HG03565 (cell line): Measurements from ENCODE around the gene SRP19.
"Not testable (repeated sequence)": the region's sequence is repeated elsewhere in the genome, so short reads cannot be mapped to it uniquely, and the experiment has no call there.

Source experiments
- ATAC-seq: cut with Tn5 transposase; IDR thresholded peaks from one replicate; pipeline ENCODE4 v1.9.1; 2021; ENCODE audit warnings: mild to moderate bottlenecking, moderate library complexity; ENCODE audit not compliant: unreplicated experiment

SRP19 gene

GRCh38 chr5:112860929-112861637, at the start of gene SRP19:
SRP19 (plus strand) TSS chr5:112861287; CDS start chr5:112861377, 90 bp downstream.
- peak; percentile 96 for ATAC-seq

- no peak for ATAC-seq
Measured at GRCh38 chr5:112812549-112812948, 48.5 kb upstream of the SRP19 start.

GRCh38 chr5:112820246-112820645, 40.8 kb upstream of the SRP19 start:
- ATAC-seq, result no peak

DNA sequence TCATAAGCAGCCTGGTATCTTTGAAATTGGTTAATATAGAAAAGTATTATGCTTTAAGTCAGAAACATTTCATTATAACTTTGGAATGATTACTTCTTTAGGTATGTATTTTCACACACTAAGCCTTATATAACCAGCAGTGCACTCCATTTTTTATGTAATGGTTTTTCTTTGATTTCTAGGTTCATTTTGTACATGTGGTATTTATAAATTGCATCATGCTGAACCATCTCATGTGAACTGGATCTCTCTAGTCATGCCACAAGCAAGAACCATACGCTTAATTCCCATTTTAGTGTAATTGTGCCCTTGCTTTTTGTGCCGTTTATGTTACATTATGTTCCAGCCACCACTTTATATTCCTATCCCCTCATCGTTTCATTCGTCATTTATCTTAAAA, 38.6 kb upstream of the SRP19 start:
- no peak for ATAC-seq

DNA sequence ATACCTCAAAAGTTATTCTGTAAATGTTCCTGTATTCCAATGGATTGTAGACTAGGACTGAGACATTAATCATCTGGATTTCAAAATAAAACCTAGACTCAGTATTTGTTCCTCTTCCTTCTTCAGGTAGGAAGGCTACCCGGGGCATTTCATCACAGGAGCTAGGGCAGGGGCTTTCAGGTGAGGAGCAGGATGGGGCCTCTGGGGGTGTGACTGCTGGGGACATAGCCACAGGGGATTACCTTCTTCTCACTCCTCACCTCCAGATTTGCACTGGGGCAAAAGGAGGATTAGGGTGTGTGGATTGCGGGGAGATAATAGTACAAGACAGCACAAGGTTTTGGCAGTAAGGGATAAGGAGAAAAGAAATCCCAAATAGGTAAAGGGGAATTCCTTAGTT, 37.9 kb upstream of the SRP19 start:
- no peak for ATAC-seq

DNA sequence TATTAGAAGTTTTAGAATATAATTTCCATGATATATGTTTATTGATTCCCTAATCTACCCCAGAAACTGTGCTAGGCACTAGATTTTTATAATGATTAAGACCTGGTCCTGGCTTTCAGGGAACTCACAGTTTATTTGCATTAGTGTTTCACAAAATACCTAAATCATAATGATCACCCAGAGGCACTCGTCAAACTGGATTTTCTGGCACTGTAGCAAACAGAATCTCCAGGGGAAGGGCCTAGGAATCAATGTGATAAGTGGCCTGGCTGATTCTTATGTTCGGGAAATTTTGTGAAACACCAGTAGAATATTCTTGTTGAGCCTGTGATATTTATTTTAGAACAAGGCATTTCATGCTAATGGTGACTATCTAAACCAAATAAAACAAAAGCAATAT, 37.4 kb upstream of the SRP19 start:
- no peak for ATAC-seq

GRCh38 chr5:112824197-112824596, 36.9 kb upstream of the SRP19 start:
- ATAC-seq, result no peak

- no peak for ATAC-seq
Measured at GRCh38 chr5:112830378-112830777, 30.7 kb upstream of the SRP19 start.

DNA sequence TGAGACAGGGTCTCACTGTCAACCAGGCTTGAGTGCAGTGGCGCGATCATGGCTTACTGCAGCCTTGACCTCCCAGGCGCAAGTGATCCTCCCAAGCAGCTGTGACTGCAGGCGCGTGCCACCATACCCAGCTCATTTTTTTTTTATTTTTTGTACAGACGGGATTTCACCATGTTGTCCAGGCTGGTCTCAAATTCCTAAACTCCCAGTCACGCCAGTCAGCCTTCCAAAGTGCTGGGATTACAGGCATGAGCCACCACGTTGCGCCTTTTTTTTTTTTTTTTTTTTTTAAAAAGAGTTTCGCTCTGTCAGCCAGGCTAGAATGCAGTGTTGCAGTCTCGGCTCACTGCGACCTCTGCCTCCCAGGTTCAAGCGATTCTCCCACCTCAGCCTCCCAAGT, 27.1 kb upstream of the SRP19 start:
- no peak for ATAC-seq

DNA sequence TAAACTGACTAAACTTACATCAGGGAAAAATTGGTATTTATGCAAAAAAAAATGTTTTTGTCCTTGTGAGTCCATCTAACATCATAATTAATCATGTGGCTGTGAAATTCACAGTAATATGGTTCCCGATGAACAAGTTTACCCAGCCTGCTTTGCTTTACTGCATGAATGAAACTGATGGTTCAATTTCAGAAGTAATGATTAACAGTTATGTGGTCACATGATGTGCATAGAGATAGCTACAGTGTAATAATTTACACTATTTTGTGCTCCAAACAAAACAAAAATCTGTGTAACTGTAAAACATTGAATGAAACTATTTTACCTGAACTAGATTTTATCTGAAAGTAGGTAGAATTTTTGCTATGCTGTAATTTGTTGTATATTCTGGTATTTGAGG, 16.6 kb upstream of the SRP19 start:
- no peak for ATAC-seq

- ATAC-seq, result no peak
Measured at GRCh38 chr5:112846556-112846955, 14.5 kb upstream of the SRP19 start.

- ATAC-seq, result no peak
Measured at GRCh38 chr5:112847306-112847705, 13.8 kb upstream of the SRP19 start.

GRCh38 chr5:112848116-112848811, 12.8 kb upstream of the SRP19 start:
- ATAC-seq, result peak; percentile 97

DNA sequence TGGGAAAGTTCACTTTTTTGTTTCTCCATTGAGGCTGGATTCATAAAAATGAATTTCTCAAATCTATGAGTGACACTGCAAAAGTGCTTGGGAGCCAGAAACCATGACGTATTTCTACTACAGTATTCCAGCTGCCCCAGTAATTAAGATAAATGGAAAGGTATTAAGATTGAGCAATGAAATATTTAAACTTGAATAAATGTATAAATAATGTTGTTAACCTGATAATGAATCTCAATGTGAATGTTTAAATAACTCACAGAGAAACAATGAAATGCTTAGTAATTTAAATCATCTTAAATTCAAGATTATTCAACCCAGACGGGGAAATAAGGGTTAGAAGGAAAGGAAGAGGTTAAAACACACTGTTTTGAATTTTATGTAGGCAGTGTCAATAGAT, 11.2 kb upstream of the SRP19 start:
- no peak for ATAC-seq

GRCh38 chr5:112854651-112855050, 6.4 kb upstream of the SRP19 start:
- no peak for ATAC-seq

DNA sequence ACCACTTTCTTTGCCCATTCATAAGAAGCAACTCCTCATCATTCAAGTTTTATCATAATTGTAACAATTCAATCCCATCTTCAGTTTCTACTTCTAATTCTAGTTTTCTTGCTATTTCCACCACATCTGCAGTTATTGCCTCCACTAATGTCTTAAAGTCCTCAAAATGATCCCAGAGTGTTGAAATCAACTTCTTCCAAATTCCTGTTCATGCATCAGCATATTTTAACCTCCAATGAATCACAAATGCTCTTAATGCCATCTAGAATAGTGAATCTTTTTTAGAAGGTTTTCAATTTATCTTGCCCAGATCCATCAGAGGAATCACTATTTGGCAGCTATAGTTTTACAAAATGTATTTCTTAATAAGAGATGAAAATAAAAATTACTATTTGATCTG, 3.2 kb upstream of the SRP19 start:
- no peak for ATAC-seq

DNA sequence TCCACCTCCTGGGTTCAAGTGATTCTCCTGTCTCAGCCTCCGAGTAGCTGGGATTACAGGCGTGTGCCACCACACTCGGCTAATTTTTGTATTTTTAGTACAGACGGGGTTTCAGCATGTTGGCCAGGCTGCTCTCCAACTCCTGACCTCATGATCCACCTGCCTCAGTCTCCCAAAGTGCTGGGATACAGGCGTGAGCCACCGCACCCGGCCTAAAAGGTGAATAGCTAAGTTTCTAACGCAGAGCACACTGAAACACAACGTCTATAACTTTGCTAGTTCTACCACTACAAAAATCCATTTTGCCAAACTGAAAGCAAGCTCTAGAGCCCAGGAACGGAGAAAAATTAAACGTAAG, 537 bp upstream of the SRP19 start:
- ATAC-seq, result not testable (repeated sequence)

DNA sequence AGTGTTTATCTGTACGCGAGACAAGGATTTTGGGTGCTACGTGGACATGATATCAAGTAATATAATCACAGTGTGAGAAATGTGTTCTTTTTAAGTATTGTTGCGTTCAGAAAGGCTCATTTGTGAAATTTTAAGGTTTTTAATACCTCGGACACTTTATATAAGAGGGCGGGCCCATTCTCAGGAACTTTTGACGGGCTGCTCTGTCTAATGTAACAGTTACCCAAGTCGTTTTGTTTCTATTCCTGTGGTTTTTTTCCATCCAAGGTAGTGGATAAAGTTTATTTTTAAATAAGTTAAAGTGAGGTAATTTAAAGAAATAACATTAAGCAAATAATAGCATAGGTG, 525 bp downstream of the SRP19 start:
- ATAC-seq, result no peak

GRCh38 chr5:112862085-112862484, 998 bp downstream of the SRP19 start:
- no peak for ATAC-seq

DNA sequence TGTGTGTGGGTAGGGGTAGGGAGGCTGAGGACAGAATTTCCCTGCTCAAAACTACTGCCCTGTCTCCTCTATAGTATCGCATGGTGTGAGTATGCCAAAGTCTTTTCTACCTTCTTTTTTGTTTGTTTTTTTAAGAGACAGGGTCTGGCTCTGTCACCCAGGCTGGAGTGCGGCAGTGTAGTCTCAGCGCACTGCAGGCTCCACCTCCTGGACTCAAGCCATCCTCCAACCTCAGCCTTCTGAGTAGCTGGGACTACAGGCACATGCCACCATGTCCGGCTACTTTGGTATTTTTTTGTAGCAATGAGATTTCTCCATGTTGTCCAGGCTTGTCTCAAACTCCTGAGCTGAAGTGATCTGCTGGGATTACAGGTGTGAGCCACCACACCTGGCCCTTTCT, 2.5 kb downstream of the SRP19 start:
- no peak for ATAC-seq

- ATAC-seq, result no peak
Measured at GRCh38 chr5:112865128-112865527, 4.0 kb downstream of the SRP19 start.

DNA sequence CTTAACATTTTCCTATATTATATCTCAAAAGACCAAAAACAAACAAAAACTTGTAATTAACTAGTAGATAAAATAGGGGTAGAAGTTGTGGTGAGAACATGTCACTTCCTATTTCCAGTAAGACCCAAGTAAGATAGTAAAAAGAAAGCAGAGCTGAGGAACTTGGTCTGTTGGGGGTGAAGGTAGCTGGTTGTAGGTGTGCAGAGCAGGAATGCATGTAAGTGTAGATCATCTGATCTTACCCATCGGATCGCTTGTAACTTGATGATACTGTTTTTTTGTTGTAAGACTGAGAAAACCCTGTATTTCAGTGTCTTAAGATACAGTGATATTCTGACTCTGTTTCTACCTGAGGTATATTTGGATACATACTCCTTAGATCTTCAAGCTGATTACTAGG, 5.7 kb downstream of the SRP19 start:
- ATAC-seq, result no peak

DNA sequence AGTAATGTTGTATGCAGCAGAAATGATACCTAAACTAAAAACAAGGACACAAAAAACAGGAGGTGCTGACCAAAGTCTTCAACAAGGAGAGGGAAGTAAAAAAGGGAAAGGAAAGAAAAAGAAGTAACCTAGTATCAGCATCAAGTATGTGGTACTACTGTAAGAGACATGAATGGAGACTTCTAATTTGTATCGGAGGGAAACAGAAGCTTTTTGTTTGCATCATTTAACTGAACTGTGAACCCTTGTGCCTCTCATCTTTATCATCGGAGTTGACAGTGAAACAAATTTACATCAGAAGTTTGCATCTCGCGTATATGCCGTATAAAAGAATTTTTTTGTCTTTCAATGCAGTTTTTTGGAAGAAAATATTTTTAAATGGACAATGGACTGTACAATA, 6.3 kb downstream of the SRP19 start:
- no peak for ATAC-seq
